ENCODE data around the gene ASPG.

The ASPG gene

GRCh38 chr14:104139460-104140212 lies 54.1 kb downstream of the ASPG start:
- Histone ChIP-seq H3K9me2 (replicated peaks; ENCODE audit: insufficient read depth, low read length) (no peaks in the 10 kb centered on the region), H3K36me3 (replicated peaks; ENCODE audit: insufficient read depth, low read length) (no peaks in the 10 kb centered on the region), H3K79me2 (ENCODE audit: low read length) (no peaks in the 10 kb centered on the region), H3K27me3 (replicated peaks; ENCODE audit: insufficient read depth, low read length) (peaks cover 15% of the 10 kb centered on the region), H3K9ac (ENCODE audit: low read length) (no peak overlapping the region), H4K20me1 (ENCODE audit: insufficient read depth, low read length) (no peaks in the 10 kb centered on the region), H3K4me1 (ENCODE audit: low read length) (no peaks in the 10 kb centered on the region), H3K4me3 (ENCODE audit: low read length) (no peak overlapping the region), H3K4me2 (ENCODE audit: low read depth, low read length) (no peak overlapping the region), H3K27ac (ENCODE audit: low read length) (no peak overlapping the region), H3K9me3 (replicated peaks; ENCODE audit: insufficient read depth, low read length) (no peaks in the 10 kb centered on the region), H2AFZ (ENCODE audit: low read length) (no peak overlapping the region), H3F3A (ENCODE audit: insufficient read depth, low read length) (no peaks in the 10 kb centered on the region)
- TF ChIP-seq EZH2phosphoT487 (IDR thresholded peaks at IDR 0.05; ENCODE audit: low read length), result no peak
- TF ChIP-seq CTCF (IDR thresholded peaks at IDR 0.05; ENCODE audit: low read length), result no peak
- TF ChIP-seq EZH2 (optimal IDR thresholded peaks at IDR 0.05; ENCODE audit: low read depth, low read length), result no peak
- no peak for DNase-seq

- Histone ChIP-seq H3K9me2 (replicated peaks; ENCODE audit: insufficient read depth, low read length) (no peaks in the 10 kb centered on the region), H3K79me2 (ENCODE audit: low read length) (no peaks in the 10 kb centered on the region), H3K4me2 (ENCODE audit: low read depth, low read length) (no peak overlapping the region), H3K9me3 (replicated peaks; ENCODE audit: insufficient read depth, low read length) (no peaks in the 10 kb centered on the region), H3F3A (ENCODE audit: insufficient read depth, low read length) (no peaks in the 10 kb centered on the region), H3K9ac (ENCODE audit: low read length) (no peak overlapping the region), H3K36me3 (replicated peaks; ENCODE audit: insufficient read depth, low read length) (no peaks in the 10 kb centered on the region), H3K4me1 (ENCODE audit: low read length) (no peaks in the 10 kb centered on the region), H3K27me3 (replicated peaks; ENCODE audit: insufficient read depth, low read length) (peaks cover 18% of the 10 kb centered on the region; the same call in 1 of the 2 replicates), H4K20me1 (ENCODE audit: insufficient read depth, low read length) (no peaks in the 10 kb centered on the region), H3K4me3 (ENCODE audit: low read length) (no peak overlapping the region), H3K27ac (ENCODE audit: low read length) (no peak overlapping the region), H2AFZ (ENCODE audit: low read length) (no peak overlapping the region)
- TF ChIP-seq EZH2 (optimal IDR thresholded peaks at IDR 0.05; ENCODE audit: low read depth, low read length), result no peak
- no peak for TF ChIP-seq EZH2phosphoT487 (IDR thresholded peaks at IDR 0.05; ENCODE audit: low read length)
- TF ChIP-seq CTCF (IDR thresholded peaks at IDR 0.05; ENCODE audit: low read length), result no peak
- DNase-seq, result no peak
Observed at GRCh38 chr14:104140213-104140462, 54.6 kb downstream of the ASPG start.

- H4K20me1 ChIP-seq (ENCODE audit: insufficient read depth, low read length), result no peaks in the 10 kb centered on the region
- H3K36me3 ChIP-seq (replicated peaks; ENCODE audit: insufficient read depth, low read length), result no peaks in the 10 kb centered on the region
- no peak overlapping the region for H3K9ac ChIP-seq (ENCODE audit: low read length)
- H3K4me3 ChIP-seq (ENCODE audit: low read length), result no peak overlapping the region
- H3F3A ChIP-seq (ENCODE audit: insufficient read depth, low read length), result no peaks in the 10 kb centered on the region
- H3K9me3 ChIP-seq (replicated peaks; ENCODE audit: insufficient read depth, low read length), result no peaks in the 10 kb centered on the region
- H3K27ac ChIP-seq (ENCODE audit: low read length), result no peak overlapping the region
- TF ChIP-seq CTCF (IDR thresholded peaks at IDR 0.05; ENCODE audit: low read length) (no peak), EZH2phosphoT487 (IDR thresholded peaks at IDR 0.05; ENCODE audit: low read length) (no peak), EZH2 (optimal IDR thresholded peaks at IDR 0.05; ENCODE audit: low read depth, low read length) (no peak)
- no peaks in the 10 kb centered on the region for H3K9me2 ChIP-seq (replicated peaks; ENCODE audit: insufficient read depth, low read length)
- no peak overlapping the region for H2AFZ ChIP-seq (ENCODE audit: low read length)
- H3K4me1 ChIP-seq (ENCODE audit: low read length), result no peaks in the 10 kb centered on the region
- H3K4me2 ChIP-seq (ENCODE audit: low read depth, low read length), result no peak overlapping the region
- no peak for DNase-seq
- H3K27me3 ChIP-seq (replicated peaks; ENCODE audit: insufficient read depth, low read length), result peaks cover 20% of the 10 kb centered on the region
- H3K79me2 ChIP-seq (ENCODE audit: low read length), result no peaks in the 10 kb centered on the region
Observed at GRCh38 chr14:104140463-104141331, 55.2 kb downstream of the ASPG start.
